K562 (cell line): ENCODE measurements around the gene NDUFB7. TPM values are rescaled to one million over a fixed set of nuclear protein-coding genes. Genes with fewer than 3 reads are reported as not detected.

ENCODE experiments used
- ARID1B ChIP-seq: fragments of 450-650 bp; IDR thresholded peaks from 2 replicates; pipeline ENCODE4 v1.6.1; 2016; ENCODE audit warnings: antibody characterized with exemption, mild to moderate bottlenecking, inconsistent platforms
- CREBBP ChIP-seq: IDR thresholded peaks from one replicate; pipeline ENCODE4 v1.6.1; 2012; ENCODE audit warnings: low read depth, mild to moderate bottlenecking, control low read depth, inconsistent platforms, low read length
- GATAD2B ChIP-seq: fragments of 450-650 bp; IDR thresholded peaks from 2 replicates; pipeline ENCODE4 v1.6.1; 2017; ENCODE audit warnings: mild to moderate bottlenecking, borderline replicate concordance
- LEF1 ChIP-seq: fragments of 450-650 bp; IDR thresholded peaks from 2 replicates; pipeline ENCODE4 v1.6.1; 2016; ENCODE audit warnings: mild to moderate bottlenecking
- PTRF ChIP-seq: fragments of 450-650 bp; IDR thresholded peaks from 2 replicates; pipeline ENCODE4 v1.6.1; 2016; ENCODE audit warnings: mild to moderate bottlenecking, missing genetic modification characterization, missing compliant biosample characterization
- PYGO2 ChIP-seq: fragments of 450-650 bp; IDR thresholded peaks from 2 replicates; pipeline ENCODE4 v1.6.1; 2016; ENCODE audit warnings: mild to moderate bottlenecking, missing genetic modification characterization, moderate library complexity, missing compliant biosample characterization
- RB1 ChIP-seq: fragments of 450-650 bp; IDR thresholded peaks from 2 replicates; pipeline ENCODE4 v1.6.1; 2017; ENCODE audit warnings: low read depth, mild to moderate bottlenecking
- RBM17 ChIP-seq: fragments of 200-400 bp; formaldehyde crosslinking; IDR thresholded peaks from 2 replicates; pipeline ENCODE4 v1.6.1; 2017; ENCODE audit warnings: low read depth, mild to moderate bottlenecking, low read length, borderline replicate concordance
- SAP30 ChIP-seq: fragments of 200-600 bp; sonication (generic); IDR thresholded peaks from 2 replicates; pipeline ENCODE4 v1.6.1; 2012; ENCODE audit warnings: borderline replicate concordance, low read depth, mild to moderate bottlenecking, moderate library complexity, low read length, control low read depth, inconsistent platforms; ENCODE audit not compliant: insufficient read depth, poor library complexity, severe bottlenecking
- SMAD4 ChIP-seq: fragments of 250-450 bp; sonication (Bioruptor Pico); conservative IDR thresholded peaks from 2 replicates; pipeline ENCODE4 v1.8.0; 2021; ENCODE audit warnings: inconsistent platforms, mild to moderate bottlenecking, moderate library complexity
- SMARCE1 ChIP-seq: fragments of 450-650 bp; IDR thresholded peaks from 2 replicates; pipeline ENCODE4 v1.7.1; 2016; ENCODE audit warnings: mild to moderate bottlenecking
- XRCC5 ChIP-seq: fragments of 200-400 bp; formaldehyde crosslinking; IDR thresholded peaks from 2 replicates; pipeline ENCODE4 v1.6.1; 2017; ENCODE audit warnings: low read depth, mild to moderate bottlenecking, low read length
- ZNF184 ChIP-seq: sonication (generic); formaldehyde crosslinking; IDR thresholded peaks from 2 replicates; pipeline ENCODE4 v1.5.0; 2020; ENCODE audit warnings: missing genetic modification reagents
- ZNF398 ChIP-seq: fragments of 250-450 bp; sonication (Bioruptor Pico); IDR thresholded peaks from 2 replicates; pipeline ENCODE4 v1.8.0; 2021; ENCODE audit warnings: moderate library complexity, mild to moderate bottlenecking, inconsistent platforms
- ZNF583 ChIP-seq: fragments of 250-450 bp; sonication (Bioruptor Pico); IDR thresholded peaks from 2 replicates; pipeline ENCODE4 v1.4.0; 2020
- polyA plus RNA-seq, 8 experiments: library from polyadenylated mRNA; depleted of rRNA in 4 of 8; stranded (reverse) in 5 of 8; unstranded in 3 of 8; fragments of >200 nt; fragmentation: Nextera tagmentation in 2 of 8; fragmentation: Illumina TruSeq in 1 of 8; extraction: Ambion mirVana in 2 of 8; extraction: Trizol in 1 of 8; gene quantifications; 2 replicates each; pipeline versions ENCODE4 v1.2.1 to v1.2.3, GENCODE V29; 2011 to 2014; ENCODE audit warnings: inconsistent platforms in 1 of 8, missing spikeins in 1 of 8
- total RNA-seq, 7 experiments: library from RNA; depleted of rRNA in 6 of 7; stranded (reverse); fragments of >200 nt in 6 of 7; fragmentation: Illumina TruSeq in 2 of 7; extraction: Trizol in 2 of 7; gene quantifications; 2 replicates each; pipeline versions ENCODE4 v1.2.1 to v1.2.3, GENCODE V29; 2011 to 2021; ENCODE audit warnings: low replicate concordance in 1 of 7
- TF ChIP-seq, protein P1 (sequence below): fragments of 450-650 bp; IDR thresholded peaks from 2 replicates; pipeline ENCODE4 v1.6.1; 2016; ENCODE audit warnings: low read depth
- TF ChIP-seq, protein P2 (sequence below): fragments of 250-450 bp; sonication (Bioruptor Pico); IDR thresholded peaks from 2 replicates; pipeline ENCODE4 v1.5.0; 2020; ENCODE audit warnings: mild to moderate bottlenecking, borderline replicate concordance

Gene NDUFB7
- total and polyA plus RNA-seq, 9 of the 15 experiments (the other 6 are each of a cell fraction or from before 2014, with no cell fraction given): 14.9 to 842 (median 137) TPM

DNA sequence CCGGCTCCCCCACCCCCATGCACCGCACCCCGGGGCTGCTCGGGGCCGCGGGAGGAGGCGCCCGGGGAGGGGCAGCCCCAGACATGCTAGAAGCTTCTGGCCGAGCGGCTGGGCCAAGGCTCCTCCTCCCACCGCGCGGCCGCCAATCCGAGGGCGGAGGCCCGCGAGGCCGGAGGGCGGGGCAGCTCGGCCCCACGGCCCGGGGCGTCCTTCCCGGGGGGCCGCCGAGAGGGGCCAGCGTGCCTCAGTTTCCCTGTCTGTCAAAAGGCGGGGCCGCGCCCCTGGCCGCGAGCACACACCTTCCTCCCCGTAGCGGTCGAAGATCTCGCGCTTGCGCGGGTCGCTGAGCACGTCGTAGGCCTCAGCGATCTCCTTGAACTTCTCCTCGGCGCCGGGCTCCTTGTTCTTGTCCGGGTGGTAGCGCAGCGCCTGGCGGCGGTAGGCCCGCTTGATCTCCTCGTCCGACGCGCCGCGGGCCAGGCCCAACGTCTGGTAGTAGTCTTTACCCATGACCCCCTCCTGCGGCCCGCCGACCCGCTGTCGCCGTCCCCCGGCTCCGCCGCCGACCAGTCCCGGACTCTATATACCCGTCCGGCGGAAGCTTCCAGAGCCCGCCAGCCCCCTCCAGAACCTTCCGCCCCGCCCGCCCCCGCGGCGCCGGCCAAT, 53.9 kb downstream of the NDUFB7 start, which contains the start of gene DNAJB1 (continued):
- TF ChIP-seq, protein P1, sequence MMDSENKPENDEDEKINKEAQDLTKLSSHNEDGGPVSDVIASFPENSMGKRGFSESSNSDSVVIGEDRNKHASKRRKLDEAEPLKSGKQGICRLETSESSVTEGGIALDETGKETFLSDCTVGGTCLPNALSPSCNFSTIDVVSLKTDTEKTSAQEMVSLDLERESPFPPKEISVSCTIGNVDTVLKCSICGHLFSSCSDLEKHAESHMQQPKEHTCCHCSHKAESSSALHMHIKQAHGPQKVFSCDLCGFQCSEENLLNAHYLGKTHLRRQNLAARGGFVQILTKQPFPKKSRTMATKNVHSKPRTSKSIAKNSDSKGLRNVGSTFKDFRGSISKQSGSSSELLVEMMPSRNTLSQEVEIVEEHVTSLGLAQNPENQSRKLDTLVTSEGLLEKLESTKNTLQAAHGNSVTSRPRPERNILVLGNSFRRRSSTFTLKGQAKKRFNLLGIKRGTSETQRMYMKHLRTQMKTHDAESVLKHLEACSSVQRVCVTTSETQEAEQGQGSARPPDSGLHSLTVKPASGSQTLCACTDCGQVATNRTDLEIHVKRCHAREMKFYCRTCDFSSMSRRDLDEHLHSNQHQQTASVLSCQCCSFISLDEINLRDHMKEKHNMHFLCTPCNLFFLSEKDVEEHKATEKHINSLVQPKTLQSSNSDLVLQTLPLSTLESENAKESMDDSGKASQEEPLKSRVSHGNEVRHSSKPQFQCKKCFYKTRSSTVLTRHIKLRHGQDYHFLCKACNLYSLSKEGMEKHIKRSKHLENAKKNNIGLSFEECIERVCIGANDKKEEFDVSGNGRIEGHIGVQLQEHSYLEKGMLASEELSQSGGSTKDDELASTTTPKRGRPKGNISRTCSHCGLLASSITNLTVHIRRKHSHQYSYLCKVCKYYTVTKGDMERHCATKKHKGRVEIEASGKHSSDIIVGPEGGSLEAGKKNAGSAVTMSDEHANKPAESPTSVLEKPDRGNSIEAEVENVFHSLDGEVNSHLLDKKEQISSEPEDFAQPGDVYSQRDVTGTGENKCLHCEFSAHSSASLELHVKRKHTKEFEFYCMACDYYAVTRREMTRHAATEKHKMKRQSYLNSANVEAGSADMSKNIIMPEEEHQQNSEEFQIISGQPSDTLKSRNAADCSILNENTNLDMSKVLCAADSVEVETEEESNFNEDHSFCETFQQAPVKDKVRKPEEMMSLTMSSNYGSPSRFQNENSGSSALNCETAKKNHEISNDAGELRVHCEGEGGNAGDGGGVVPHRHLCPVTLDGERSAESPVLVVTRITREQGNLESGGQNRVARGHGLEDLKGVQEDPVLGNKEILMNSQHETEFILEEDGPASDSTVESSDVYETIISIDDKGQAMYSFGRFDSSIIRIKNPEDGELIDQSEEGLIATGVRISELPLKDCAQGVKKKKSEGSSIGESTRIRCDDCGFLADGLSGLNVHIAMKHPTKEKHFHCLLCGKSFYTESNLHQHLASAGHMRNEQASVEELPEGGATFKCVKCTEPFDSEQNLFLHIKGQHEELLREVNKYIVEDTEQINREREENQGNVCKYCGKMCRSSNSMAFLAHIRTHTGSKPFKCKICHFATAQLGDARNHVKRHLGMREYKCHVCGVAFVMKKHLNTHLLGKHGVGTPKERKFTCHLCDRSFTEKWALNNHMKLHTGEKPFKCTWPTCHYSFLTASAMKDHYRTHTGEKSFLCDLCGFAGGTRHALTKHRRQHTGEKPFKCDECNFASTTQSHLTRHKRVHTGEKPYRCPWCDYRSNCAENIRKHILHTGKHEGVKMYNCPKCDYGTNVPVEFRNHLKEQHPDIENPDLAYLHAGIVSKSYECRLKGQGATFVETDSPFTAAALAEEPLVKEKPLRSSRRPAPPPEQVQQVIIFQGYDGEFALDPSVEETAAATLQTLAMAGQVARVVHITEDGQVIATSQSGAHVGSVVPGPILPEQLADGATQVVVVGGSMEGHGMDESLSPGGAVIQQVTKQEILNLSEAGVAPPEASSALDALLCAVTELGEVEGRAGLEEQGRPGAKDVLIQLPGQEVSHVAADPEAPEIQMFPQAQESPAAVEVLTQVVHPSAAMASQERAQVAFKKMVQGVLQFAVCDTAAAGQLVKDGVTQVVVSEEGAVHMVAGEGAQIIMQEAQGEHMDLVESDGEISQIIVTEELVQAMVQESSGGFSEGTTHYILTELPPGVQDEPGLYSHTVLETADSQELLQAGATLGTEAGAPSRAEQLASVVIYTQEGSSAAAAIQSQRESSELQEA: no peak
- TF ChIP-seq ZNF583 (no peak), SMAD4 (CRISPR knock-in tag) (peak; percentile 80), RBM17 (no peak), ZNF398 (CRISPR knock-in tag) (no peak), PTRF (tag) (no peak), CREBBP (no peak), GATAD2B (peak; percentile 78; the same call in 1 of the 2 replicates), SMARCE1 (no peak), XRCC5 (no peak; the same call in 1 of the 2 replicates), ZNF184 (no peak), ARID1B (peak; percentile 28; the same call in 1 of the 2 replicates), PYGO2 (tag) (no peak), SAP30 (no peak), RB1 (peak; percentile 61; the same call in 1 of the 2 replicates), LEF1 (no peak)
- TF ChIP-seq, protein P2, sequence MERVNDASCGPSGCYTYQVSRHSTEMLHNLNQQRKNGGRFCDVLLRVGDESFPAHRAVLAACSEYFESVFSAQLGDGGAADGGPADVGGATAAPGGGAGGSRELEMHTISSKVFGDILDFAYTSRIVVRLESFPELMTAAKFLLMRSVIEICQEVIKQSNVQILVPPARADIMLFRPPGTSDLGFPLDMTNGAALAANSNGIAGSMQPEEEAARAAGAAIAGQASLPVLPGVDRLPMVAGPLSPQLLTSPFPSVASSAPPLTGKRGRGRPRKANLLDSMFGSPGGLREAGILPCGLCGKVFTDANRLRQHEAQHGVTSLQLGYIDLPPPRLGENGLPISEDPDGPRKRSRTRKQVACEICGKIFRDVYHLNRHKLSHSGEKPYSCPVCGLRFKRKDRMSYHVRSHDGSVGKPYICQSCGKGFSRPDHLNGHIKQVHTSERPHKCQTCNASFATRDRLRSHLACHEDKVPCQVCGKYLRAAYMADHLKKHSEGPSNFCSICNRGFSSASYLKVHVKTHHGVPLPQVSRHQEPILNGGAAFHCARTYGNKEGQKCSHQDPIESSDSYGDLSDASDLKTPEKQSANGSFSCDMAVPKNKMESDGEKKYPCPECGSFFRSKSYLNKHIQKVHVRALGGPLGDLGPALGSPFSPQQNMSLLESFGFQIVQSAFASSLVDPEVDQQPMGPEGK (CRISPR knock-in tag): no peak
